Measurements from ENCODE around the gene OR2AG1. TPM values are rescaled to one million over a fixed set of nuclear protein-coding genes. Genes with fewer than 3 reads are reported as not detected.

The OR2AG1 gene
- total and polyA plus RNA-seq, 2 experiments from 2014 or later, result 0.16 TPM; not detected in 1

- Mint-ChIP-seq H3K27me3 (ENCODE audit: insufficient read depth, low read depth, poor library complexity) (peaks cover 2% of the 10 kb centered on the region), H3K36me3 (ENCODE audit: low read depth) (no peaks in the 10 kb centered on the region), H3K4me3 (no peak overlapping the region), H3K27ac (no peak overlapping the region), H3K9me3 (0 out of 3 replicates have a peak, but pooled peaks cover under 1% of the 10 kb centered on the region), H3K4me1 (no peaks in the 10 kb centered on the region)
- H3K9me2 ChIP-seq (ENCODE audit: insufficient read depth), result no peaks in the 10 kb centered on the region
- no peak overlapping the region for H3K4me3 ChIP-seq
- H3F3A ChIP-seq (replicated peaks; ENCODE audit: low read depth), result no peaks in the 10 kb centered on the region
- H3K27me3 ChIP-seq (ENCODE audit: insufficient read depth), result no peaks in the 10 kb centered on the region
- no peak overlapping the region for H3K27ac ChIP-seq (ENCODE audit: low read depth)
- TF ChIP-seq POLR2AphosphoS5 (IDR thresholded peaks at IDR 0.05; ENCODE audit: low read depth) (no peak), EZH2phosphoT487 (IDR thresholded peaks at IDR 0.05; ENCODE audit: unreplicated experiment) (no peak), EZH2 (IDR thresholded peaks at IDR 0.05; ENCODE audit: low read depth, unreplicated experiment) (no peak), ZNF331 (CRISPR knock-in tag; IDR thresholded peaks at IDR 0.05; ENCODE audit: low read depth) (no peak), ETS1 (IDR thresholded peaks at IDR 0.05) (no peak), ZNF114 (CRISPR knock-in tag; IDR thresholded peaks at IDR 0.05) (no peak), NANOG (IDR thresholded peaks at IDR 0.05; ENCODE audit: borderline replicate concordance) (no peak), JUNB (IDR thresholded peaks at IDR 0.05; ENCODE audit: unreplicated experiment) (no peak), REST (IDR thresholded peaks at IDR 0.05; ENCODE audit: unreplicated experiment) (no peak), STAT1 (IDR thresholded peaks at IDR 0.05; ENCODE audit: unreplicated experiment) (no peak)
- H3K79me2 ChIP-seq (replicated peaks; ENCODE audit: insufficient read depth), result no peaks in the 10 kb centered on the region
- H3K4me2 ChIP-seq, result no peak overlapping the region
- no peak for ATAC-seq
- no peaks in the 10 kb centered on the region for H4K20me1 ChIP-seq (replicated peaks; ENCODE audit: insufficient read depth)
- H3K36me3 ChIP-seq (ENCODE audit: insufficient read depth), result no peaks in the 10 kb centered on the region
- no peak for DNase-seq (ENCODE audit: low spot score)
- H3K4me1 ChIP-seq (ENCODE audit: insufficient read depth), result no peaks in the 10 kb centered on the region
- no peak overlapping the region for H2AFZ ChIP-seq
These were observed 46.2 kb upstream of the OR2AG1 start for GRCh38 chr11:6736495-6737121.

GRCh38 chr11:6737872-6738466 is 44.9 kb upstream of the OR2AG1 start:
- H3K4me1 Mint-ChIP-seq, result no peaks in the 10 kb centered on the region
- H3K79me2 ChIP-seq (replicated peaks; ENCODE audit: insufficient read depth), result no peaks in the 10 kb centered on the region
- H3K9me2 ChIP-seq (ENCODE audit: insufficient read depth), result no peaks in the 10 kb centered on the region
- no peaks in the 10 kb centered on the region for H4K20me1 ChIP-seq (replicated peaks; ENCODE audit: insufficient read depth)
- no peaks in the 10 kb centered on the region for H3K4me1 ChIP-seq (ENCODE audit: insufficient read depth)
- H3K27me3 Mint-ChIP-seq (ENCODE audit: insufficient read depth, low read depth, poor library complexity), result peaks cover 2% of the 10 kb centered on the region
- H3K36me3 Mint-ChIP-seq (ENCODE audit: low read depth), result no peaks in the 10 kb centered on the region
- H3K4me3 ChIP-seq, result no peak overlapping the region
- no peaks in the 10 kb centered on the region for H3K9me3 Mint-ChIP-seq
- H2AFZ ChIP-seq, result no peak overlapping the region
- H3K36me3 ChIP-seq (ENCODE audit: insufficient read depth), result no peaks in the 10 kb centered on the region
- no peaks in the 10 kb centered on the region for H3F3A ChIP-seq (replicated peaks; ENCODE audit: low read depth)
- DNase-seq (ENCODE audit: low spot score) (peak; percentile 80), ATAC-seq (peak; percentile 72)
- H3K4me3 Mint-ChIP-seq, result no peak overlapping the region
- no peak overlapping the region for H3K27ac Mint-ChIP-seq
- H3K4me2 ChIP-seq, result no peak overlapping the region
- H3K27me3 ChIP-seq (ENCODE audit: insufficient read depth), result no peaks in the 10 kb centered on the region
- H3K27ac ChIP-seq (ENCODE audit: low read depth), result no peak overlapping the region
- peak; percentile 44; the same call in 1 of the 2 replicates for TF ChIP-seq ZNF462 (CRISPR knock-in tag; IDR thresholded peaks at IDR 0.05)

All from GM23338 (cell line).